ENCODE data around the gene CLIP4. TPM values are rescaled to one million over a fixed set of nuclear protein-coding genes. Genes with fewer than 3 reads are reported as not detected.

The CLIP4 gene
- total RNA-seq, 1 experiment from 2014 or later = 25.1 TPM

- no peak overlapping the region for H3K27ac ChIP-seq (ENCODE audit: low read length)
- no peak overlapping the region for H3K4me2 ChIP-seq (ENCODE audit: low read length)
- DNase-seq (no peak), ATAC-seq (no peak)
- intact Hi-C loops (cut with micrococcal nuclease) = no loop called here
- no peak overlapping the region for H2AFZ ChIP-seq (ENCODE audit: low read length)
- H3K79me2 ChIP-seq (ENCODE audit: low read length) = no peaks in the 10 kb centered on the region
- H3K27me3 ChIP-seq (ENCODE audit: low read length) = no peaks in the 10 kb centered on the region
- POLR2A ChIA-PET (ENCODE audit: unreplicated experiment) = no interaction called here
- H3K9me3 ChIP-seq (ENCODE audit: low read length) = no peaks in the 10 kb centered on the region
- CTCF ChIA-PET = no interaction called here
- H3K9ac ChIP-seq (ENCODE audit: low read length) = no peak overlapping the region
- H3K9me2 ChIP-seq (replicated peaks; ENCODE audit: low read length) = no peaks in the 10 kb centered on the region
- no peaks in the 10 kb centered on the region for H3K4me1 ChIP-seq (ENCODE audit: insufficient read depth, low read length)
- H4K20me1 ChIP-seq (ENCODE audit: low read length) = no peaks in the 10 kb centered on the region
- no peak for TF ChIP-seq EZH2 (IDR thresholded peaks at IDR 0.05; ENCODE audit: low read length, unreplicated experiment)
- TF ChIP-seq EZH2phosphoT487 (IDR thresholded peaks at IDR 0.05; ENCODE audit: borderline replicate concordance, low read length) = no peak
- no peaks in the 10 kb centered on the region for H3K36me3 ChIP-seq (ENCODE audit: low read depth, low read length)
- no peak overlapping the region for H3K4me3 ChIP-seq (ENCODE audit: low read length)
- BruUV-seq (replicated peaks) = no TSS peak
- no peaks in the 10 kb centered on the region for H3F3A ChIP-seq (ENCODE audit: low read length, unreplicated experiment)
These were observed 108.0 kb downstream of the CLIP4 start for GRCh38 chr2:29223257-29223656.

- H3K27me3 ChIP-seq (ENCODE audit: low read length) = no peaks in the 10 kb centered on the region
- no peaks in the 10 kb centered on the region for H3K79me2 ChIP-seq (ENCODE audit: low read length)
- intact Hi-C loops (cut with micrococcal nuclease) = no loop called here
- DNase-seq (peak; percentile 52), ATAC-seq (peak; percentile 16)
- H3K36me3 ChIP-seq (ENCODE audit: low read depth, low read length) = no peaks in the 10 kb centered on the region
- H4K20me1 ChIP-seq (ENCODE audit: low read length) = no peaks in the 10 kb centered on the region
- H3F3A ChIP-seq (ENCODE audit: low read length, unreplicated experiment) = no peaks in the 10 kb centered on the region
- no peak overlapping the region for H3K9ac ChIP-seq (ENCODE audit: low read length)
- POLR2A ChIA-PET (ENCODE audit: unreplicated experiment) = no interaction called here
- H3K9me3 ChIP-seq (ENCODE audit: low read length) = no peaks in the 10 kb centered on the region
- CTCF ChIA-PET = no interaction called here
- no peaks in the 10 kb centered on the region for H3K9me2 ChIP-seq (replicated peaks; ENCODE audit: low read length)
- no peak overlapping the region for H2AFZ ChIP-seq (ENCODE audit: low read length)
- no peak for TF ChIP-seq EZH2 (IDR thresholded peaks at IDR 0.05; ENCODE audit: low read length, unreplicated experiment)
- TF ChIP-seq, protein P1, sequence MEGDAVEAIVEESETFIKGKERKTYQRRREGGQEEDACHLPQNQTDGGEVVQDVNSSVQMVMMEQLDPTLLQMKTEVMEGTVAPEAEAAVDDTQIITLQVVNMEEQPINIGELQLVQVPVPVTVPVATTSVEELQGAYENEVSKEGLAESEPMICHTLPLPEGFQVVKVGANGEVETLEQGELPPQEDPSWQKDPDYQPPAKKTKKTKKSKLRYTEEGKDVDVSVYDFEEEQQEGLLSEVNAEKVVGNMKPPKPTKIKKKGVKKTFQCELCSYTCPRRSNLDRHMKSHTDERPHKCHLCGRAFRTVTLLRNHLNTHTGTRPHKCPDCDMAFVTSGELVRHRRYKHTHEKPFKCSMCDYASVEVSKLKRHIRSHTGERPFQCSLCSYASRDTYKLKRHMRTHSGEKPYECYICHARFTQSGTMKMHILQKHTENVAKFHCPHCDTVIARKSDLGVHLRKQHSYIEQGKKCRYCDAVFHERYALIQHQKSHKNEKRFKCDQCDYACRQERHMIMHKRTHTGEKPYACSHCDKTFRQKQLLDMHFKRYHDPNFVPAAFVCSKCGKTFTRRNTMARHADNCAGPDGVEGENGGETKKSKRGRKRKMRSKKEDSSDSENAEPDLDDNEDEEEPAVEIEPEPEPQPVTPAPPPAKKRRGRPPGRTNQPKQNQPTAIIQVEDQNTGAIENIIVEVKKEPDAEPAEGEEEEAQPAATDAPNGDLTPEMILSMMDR (conservative IDR thresholded peaks at IDR 0.05; ENCODE audit: low read depth, low read length) = no peak
- TF ChIP-seq EZH2phosphoT487 (IDR thresholded peaks at IDR 0.05; ENCODE audit: borderline replicate concordance, low read length) = no peak
- H3K4me2 ChIP-seq (ENCODE audit: low read length) = no peak overlapping the region
- no peak overlapping the region for H3K27ac ChIP-seq (ENCODE audit: low read length)
- no peaks in the 10 kb centered on the region for H3K4me1 ChIP-seq (ENCODE audit: insufficient read depth, low read length)
- H3K4me3 ChIP-seq (ENCODE audit: low read length) = no peak overlapping the region
- no TSS peak for BruUV-seq (replicated peaks)
These were observed 108.9 kb downstream of the CLIP4 start for GRCh38 chr2:29223851-29224692.

DNA sequence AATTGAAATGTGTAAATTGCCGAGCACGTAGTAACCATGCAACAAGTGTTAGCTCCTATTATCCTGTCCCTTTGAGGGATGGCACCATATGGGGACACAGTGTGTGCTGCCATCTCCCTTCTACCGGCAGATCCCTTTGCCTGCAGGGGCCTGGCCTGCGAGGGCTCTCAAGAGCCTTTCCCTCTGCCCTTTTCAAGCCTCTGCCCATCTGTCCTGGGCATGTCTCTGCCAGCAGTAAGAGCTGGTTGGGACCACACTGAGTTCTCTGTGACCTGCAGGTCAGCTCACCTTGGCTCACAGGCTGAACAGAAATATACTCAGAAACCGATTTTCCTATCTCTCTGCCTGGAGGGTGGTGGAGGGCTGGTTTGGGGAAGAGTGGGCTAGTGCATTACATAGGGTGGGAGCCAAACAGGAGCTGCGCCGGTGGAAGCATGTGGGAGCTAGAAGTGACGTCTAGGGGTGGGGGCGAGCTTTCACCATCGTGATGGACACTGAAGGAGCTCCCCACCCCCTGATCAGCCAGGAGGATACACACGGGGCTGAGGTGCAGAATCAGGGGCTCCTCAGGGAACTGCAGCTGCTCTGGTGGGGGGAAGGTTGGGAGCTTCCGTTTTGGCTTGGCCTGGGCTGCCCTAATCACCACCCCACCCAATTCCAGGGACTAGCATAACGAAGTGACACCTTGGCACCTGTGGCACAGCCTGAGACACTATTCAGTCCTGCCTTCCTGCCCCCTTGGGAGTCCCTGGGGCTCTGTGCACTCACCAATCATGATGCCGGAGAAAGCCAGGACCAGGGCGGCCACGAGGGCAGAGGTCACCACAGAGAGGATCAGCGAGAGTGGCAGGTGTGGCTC, 109.7 kb downstream of the CLIP4 start:
- Histone ChIP-seq H4K20me1 (ENCODE audit: low read length) (no peaks in the 10 kb centered on the region), H3K4me2 (ENCODE audit: low read length) (no peak overlapping the region), H3F3A (ENCODE audit: low read length, unreplicated experiment) (no peaks in the 10 kb centered on the region), H3K9me2 (replicated peaks; ENCODE audit: low read length) (no peaks in the 10 kb centered on the region), H2AFZ (ENCODE audit: low read length) (no peak overlapping the region), H3K79me2 (ENCODE audit: low read length) (no peaks in the 10 kb centered on the region), H3K4me1 (ENCODE audit: insufficient read depth, low read length) (no peaks in the 10 kb centered on the region), H3K27me3 (ENCODE audit: low read length) (no peaks in the 10 kb centered on the region), H3K27ac (ENCODE audit: low read length) (no peak overlapping the region), H3K9ac (ENCODE audit: low read length) (no peak overlapping the region), H3K4me3 (ENCODE audit: low read length) (no peak overlapping the region), H3K36me3 (ENCODE audit: low read depth, low read length) (no peaks in the 10 kb centered on the region), H3K9me3 (ENCODE audit: low read length) (no peaks in the 10 kb centered on the region)
- intact Hi-C loops (cut with micrococcal nuclease) = no loop called here
- POLR2A ChIA-PET (ENCODE audit: unreplicated experiment) = no interaction called here
- CTCF ChIA-PET = no interaction called here
- TF ChIP-seq EZH2phosphoT487 (IDR thresholded peaks at IDR 0.05; ENCODE audit: borderline replicate concordance, low read length) (no peak), EZH2 (IDR thresholded peaks at IDR 0.05; ENCODE audit: low read length, unreplicated experiment) (no peak)
- TF ChIP-seq, protein P1 (conservative IDR thresholded peaks at IDR 0.05; ENCODE audit: low read depth, low read length) = no peak
- ATAC-seq = no peak
- BruUV-seq (replicated peaks) = no TSS peak
- DNase-seq = no peak
